Erythroblast (primary cell): ENCODE results near the gene KSR1.

Experiments
- GATA1 ChIP-seq: IDR thresholded peaks from 2 replicates; pipeline ENCODE4 v1.6.1; 2011; ENCODE audit warnings: low read depth, mild to moderate bottlenecking, control low read depth, low read length, moderate library complexity
- POLR2A ChIP-seq: IDR thresholded peaks from 2 replicates; pipeline ENCODE4 v1.6.1; 2011; ENCODE audit warnings: mild to moderate bottlenecking, low read length

- TF ChIP-seq POLR2A (no peak), GATA1 (no peak)
These were observed 212.2 kb downstream of the KSR1 start for GRCh38 chr17:27668488-27668823.
